Inferior parietal cortex (tissue), 1 donor: ENCODE results near the gene CDH3.
"Not testable (repeated sequence)": the region's sequence is repeated elsewhere in the genome, so short reads cannot be mapped to it uniquely, and the experiment has no call there.

Source experiments
- DNase-seq: peaks from one replicate; pipeline ENCODE4 v3.0.0-alpha.2; 2016; ENCODE audit errors: extremely low spot score

CDH3 gene

DNA sequence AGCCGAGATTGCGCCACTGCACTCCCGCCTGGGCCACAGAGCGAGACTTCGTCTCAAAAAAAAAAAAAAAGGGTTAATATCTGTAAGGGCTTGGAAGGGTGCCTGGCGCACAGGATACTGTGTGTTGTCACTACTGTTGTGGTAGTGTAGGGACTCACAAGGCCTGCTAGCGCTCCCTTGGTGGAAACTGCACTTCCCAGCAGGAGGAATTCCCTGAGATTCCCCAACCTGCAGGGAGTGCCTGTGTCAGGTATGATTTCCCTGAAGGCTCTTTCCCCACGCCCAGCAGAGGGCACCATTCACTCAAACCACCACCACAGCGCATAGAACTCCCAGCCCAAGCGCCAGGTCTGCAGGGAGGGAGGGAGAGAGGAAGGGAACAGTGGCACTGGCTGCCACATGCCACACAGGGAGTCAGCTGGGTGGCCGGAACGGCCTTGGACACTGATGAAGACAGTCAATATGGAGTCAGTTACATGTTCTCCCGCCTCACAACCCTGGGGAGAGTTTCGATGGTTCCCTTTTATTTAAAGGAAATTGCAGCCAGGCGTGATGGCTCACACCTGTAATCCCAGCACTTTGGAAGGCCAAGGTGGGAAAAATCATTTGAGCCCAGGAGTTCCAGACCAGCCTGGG is 59.2 kb downstream of the CDH3 start:
- DNase-seq = peak; percentile 82

DNA sequence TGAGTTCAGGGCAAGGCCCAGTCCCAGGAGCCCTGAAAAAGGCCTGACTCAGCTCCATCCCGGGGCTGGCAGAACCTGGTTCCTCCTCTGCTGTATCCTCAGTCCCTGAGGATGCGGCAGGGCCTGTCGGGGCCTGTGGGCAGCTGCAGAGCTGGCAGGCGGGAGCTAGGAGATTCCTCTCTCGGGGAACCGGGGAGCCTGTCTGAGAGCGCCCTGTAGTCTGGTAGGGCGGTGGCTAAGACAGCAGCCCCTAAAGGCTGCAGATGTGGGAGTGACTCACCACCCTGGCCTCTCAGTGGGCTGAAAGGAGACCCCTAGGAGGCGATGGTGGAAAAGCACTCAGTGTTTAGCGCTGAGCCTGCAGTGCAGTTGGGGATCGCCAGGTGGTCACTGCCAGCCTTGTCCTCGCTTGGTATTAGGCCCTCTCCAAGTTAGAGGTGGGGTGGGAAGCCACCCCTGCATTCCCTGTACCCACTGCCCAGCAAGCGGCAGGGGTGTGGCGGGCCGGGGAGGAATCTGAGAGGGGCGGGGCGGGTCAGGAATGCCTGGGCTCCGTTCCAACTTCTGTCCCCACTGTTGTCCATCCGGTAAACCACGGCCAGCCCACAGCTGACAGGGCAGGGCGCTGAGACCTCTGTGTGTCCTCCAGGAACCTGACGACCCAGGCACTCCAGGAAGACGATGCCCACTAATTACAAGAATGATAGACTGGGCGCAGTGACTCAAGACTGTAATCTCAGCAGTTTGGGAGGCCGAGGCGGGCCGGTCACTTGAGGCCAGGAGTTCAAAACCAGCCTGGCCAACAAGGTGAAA is 62.4 kb downstream of the CDH3 start:
- no peak for DNase-seq

DNA sequence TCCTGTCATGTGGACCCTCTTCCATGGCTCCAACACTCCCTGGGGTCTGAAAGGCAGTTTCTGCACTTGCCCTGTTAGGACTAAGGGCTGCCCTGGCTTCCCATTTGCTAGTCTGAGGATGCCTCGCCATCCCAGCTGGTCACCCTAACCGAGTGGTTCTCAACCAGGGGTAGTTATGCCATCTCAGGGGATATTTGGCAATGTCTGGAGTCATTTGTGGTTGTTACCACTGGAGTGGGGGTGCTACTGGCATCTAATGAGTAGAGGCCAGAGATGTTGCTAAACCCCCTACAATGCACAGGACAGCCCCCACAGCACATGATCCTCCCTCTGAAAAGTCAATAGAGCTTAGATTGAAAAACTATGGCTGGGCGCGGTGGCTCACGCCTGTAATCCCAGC is 65.1 kb downstream of the CDH3 start:
- no peak for DNase-seq

DNA sequence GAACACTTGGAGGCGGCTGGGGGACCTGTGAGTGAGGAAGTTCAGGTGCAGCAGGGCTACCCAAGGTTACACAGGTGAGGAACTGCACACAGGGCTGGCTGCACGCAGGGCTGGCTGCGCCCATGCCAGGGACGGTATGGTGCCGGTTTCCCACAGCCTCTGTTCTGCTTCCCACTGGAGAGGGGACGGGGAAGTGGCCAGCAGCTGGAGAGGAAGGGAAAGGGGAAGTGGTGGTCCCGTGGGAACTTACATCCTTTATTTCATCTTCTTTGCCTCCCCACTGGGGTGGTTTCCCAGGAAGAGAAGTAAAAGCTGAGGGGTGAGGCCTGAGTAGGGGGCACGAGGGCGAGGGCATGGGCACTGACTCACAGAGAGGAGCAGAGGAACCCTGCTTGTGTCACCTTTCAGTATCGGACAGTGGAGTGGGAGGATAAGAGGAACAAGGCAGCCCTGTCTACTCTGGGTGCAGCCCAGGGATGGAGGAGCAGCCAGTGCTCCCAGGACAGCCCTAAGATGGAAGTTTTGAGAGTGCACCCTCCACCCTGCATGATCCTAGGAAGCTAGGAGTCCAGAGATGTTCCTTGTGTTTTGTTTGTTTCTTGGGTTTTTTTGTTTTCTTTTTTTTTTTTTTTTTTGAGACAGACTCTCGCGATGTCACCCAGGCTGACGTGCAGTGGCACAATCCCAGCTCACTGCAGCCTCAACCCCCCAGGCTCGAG is 66.5 kb downstream of the CDH3 start:
- DNase-seq = no peak

DNA sequence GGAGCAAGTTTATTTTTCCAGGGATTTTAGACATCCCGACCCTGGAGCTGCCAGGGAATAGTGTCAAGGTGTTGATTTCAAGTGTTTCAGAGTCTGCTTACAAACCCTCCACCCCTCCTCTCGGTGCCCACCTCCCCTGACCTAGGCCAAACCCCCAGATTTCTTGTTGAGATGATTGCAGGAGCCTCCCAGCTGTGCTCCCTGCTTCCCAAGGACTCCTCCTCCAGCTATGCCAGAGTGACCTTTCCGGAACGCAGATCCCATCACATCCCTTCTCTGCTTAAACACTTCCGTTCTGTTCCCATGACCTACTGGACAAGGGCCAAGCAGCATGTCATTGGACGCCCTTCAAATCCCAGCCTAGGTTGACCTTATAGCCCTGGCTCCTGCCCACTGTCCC is 68.3 kb downstream of the CDH3 start:
- DNase-seq = no peak

DNA sequence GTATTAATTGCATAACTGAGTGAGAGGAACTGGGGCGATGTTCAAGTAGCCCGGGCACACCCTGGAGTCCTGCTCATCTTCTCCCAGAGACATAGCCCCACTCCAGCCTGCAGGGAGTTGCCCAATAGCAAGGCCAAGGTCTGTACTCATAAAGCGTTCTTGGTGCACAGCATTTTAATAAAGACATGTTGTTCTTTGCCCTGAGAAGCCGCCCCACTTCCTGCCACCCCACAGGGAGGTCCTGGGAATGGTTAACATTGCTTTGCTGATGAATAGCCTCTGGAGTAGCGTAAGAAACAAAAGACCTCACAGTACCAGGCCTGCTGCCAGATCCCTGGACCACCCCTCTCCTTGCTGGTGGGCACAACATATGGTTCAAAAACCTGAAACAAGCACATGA is 70.4 kb downstream of the CDH3 start:
- no peak for DNase-seq

DNA sequence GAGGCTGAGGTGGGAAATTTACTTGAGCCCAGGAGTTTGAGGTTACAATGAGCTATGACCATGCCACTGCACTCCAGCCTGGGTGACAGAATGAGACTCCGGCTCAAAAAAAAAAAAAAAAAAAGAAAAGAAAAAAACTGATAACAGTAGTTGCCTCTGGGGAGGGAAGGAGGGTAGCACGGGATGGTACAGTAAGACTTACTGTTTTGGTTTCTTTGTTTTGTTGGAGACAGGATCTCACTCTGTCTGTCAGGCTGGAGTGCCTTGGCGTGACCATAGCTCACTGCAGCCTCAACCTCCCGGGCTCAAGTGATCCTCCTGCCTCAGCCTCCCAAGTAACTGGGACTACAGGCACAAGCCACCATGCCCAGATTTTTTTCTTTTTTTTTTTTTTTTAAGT is 71.4 kb downstream of the CDH3 start:
- DNase-seq = not testable (repeated sequence)

DNA sequence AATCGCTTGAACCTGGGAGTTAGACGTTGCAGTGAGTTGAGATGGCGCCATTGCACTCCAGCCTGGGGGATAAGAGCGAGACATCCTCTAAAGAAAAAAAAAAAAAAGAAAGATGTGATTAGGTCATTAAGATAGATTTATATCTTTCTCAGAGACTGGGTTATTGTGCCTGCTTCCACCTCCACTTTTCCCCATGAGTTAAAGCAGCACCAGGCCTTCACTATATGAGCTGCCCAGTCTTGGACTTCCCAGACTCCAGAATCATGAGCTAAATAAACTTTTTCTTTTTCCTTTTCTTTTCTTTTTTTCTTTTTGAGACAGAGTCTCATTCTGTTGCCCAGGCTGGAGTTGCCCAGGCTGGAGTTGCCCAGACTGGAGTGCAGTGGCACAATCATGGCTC is 72.6 kb downstream of the CDH3 start:
- DNase-seq = no peak

DNA sequence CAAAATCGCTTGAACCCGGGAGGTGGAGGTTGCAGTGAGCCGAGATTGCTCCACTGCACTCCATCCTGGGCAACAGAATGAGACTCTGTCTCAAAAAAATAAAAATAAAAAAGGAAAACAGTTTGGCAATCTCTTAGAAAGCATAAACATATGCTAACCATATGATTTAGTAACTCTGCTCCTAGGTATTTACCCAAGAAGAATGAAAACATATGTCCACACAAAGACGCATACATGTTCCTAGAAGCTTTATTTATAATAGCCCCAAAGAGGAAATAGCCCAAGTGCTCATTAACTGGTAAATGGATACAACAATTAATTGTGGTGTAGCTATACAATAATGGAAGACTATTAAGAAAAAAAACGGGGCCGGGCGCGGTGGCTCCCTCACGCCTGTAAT is 73.5 kb downstream of the CDH3 start:
- DNase-seq = no peak

DNA sequence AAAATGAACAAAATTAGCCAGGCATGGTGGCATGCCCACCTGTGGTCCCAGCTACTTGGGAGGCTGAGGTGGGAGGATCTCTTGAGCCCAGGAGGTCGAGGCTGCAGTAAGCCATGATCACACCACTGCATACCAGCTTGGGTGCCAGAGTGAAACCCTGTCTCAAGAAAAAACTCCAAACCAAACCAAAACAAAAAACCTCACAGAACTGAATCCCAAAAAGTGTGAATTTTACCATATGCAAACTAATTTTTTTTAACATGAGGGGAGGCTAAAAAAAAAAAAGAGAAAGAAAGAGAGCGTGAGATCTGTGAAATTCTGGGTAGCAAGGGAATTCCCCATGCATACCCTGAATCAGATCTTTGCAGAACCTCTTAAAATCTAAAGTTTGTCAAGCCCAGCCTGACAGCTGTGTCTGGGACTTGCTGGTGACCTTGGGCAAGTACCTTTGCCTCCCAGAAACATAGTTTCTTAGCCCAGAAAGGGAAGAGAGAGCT is 74.9 kb downstream of the CDH3 start:
- no peak for DNase-seq

DNA sequence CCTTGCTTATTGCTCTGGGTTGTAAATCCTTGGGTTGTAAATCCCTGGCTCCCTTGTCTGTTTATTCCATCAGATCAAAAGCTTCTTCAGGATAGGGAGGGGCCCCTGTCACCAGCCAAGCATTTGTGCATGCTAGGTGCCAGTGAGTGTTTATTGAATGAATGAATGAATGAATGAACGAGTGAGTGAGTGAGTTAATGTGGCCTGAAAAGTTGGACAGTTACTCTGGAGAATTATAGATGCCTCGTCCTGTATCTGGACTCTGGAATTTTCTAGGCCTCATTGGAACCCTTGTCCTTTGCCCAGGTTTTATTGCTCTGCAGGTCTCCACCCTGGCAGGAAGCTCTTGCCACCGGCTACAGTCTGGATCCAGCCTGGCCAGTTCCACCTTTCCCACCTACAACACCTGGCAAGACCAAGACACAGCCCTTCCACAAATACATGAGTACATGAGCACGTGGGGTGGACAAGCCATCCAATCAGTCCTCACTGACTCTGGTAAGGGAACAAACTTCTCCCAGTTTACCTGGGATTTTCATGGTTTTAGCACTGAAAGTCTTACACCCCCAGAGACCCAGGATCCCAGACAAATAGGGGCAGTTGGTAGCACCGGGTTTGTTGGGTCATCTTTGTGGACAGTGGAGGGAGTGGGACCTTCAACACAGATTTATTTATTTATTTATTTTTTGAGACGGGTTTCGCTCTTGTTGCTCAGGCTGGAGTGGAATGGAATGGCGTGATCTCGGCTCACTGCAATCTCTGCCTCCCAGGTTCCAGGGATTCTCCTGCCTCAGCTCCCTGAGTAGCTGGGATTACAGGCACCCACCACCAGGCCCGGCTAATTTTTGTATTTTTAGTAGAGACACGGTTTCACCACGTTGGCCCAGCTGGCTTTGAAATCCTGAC is 77.3 kb downstream of the CDH3 start:
- no peak for DNase-seq

DNA sequence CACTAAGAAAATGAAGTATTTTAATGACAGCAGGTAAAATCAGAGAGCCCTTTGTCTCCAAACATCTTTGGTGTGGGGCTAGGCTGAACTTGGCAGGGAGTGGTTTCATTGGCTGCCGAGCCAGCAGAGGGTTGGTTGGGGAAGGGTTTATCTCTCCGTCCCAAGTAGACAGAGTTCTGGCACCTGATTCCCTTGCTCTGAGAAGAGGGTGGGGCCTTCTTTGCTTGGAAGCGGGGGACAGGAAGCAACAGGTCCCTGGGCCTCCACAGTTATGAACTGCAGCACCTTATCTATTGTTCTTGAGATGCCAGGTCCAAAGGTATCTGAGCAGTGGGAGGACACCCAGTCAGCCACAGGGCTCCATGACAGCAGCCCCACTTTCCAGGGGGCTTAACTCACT is 79.7 kb downstream of the CDH3 start:
- DNase-seq = no peak

DNA sequence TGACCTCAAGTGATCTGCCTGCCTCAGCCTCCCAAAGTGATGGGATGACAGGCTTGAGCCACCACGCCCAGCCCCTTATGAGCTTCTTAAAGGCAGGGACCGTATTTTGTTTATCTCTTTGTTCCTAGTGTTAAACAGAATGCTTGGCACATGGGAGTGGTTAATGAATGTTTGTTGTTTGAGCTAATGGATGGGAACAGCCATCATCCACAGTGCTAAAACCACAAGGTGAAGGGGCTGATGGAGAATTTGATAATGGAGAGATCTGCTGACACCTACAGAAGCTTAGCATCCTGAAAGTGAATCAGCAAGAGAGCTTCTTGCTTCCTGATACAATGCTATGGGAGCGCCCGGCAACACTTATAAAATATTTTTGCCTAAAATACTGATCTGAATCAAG is 83.4 kb downstream of the CDH3 start:
- no peak for DNase-seq

DNA sequence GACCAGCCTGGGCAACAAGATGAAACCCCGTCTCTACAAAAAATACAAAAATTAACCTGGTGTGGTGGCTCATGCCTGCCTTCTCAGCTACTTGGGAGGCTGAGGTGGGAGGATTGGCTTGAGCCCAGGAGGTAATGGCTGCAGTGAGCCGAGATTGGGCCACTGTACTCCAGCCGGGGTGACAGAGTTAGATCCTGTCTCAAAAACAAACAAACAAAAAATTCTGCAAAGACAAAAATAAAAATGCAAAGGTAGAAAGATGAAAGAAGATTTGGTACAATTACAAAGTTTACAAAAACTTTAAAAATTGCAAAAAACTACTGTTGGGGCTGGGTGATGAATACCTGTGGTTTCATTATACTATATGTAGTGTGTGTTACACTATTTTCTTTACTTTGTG is 86.5 kb downstream of the CDH3 start:
- no peak for DNase-seq

DNA sequence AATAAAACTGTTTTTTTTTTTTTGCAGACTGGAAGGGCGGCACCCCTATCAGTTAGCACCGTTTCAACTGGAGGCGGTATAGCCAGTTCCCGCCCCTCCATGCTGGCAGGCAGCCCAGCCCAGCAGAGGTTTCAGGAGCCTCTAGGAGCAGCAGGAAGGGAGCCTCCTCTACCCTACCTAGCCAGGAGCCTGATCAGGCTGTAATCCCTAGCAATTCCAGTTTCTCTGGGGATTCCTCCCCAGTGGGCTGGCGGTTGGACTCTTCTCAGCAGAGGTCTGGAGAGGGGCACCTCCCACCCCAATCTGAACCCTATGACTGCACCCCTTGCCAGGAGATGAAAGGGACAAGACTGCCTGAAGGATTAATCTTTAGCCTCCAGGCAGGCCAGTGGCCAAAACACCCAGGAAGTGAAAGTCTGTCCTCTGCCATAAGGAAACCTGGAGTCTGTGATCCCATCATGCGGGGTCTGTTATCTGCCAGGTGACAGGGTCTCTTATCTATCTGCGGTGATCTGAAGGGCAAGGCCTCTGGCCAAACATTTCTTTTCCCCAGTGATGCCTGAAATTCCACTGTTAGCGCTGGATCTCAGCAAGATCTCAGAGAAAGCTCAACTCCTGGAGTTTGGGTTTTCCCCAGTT is 87.1 kb downstream of the CDH3 start:
- DNase-seq = no peak

DNA sequence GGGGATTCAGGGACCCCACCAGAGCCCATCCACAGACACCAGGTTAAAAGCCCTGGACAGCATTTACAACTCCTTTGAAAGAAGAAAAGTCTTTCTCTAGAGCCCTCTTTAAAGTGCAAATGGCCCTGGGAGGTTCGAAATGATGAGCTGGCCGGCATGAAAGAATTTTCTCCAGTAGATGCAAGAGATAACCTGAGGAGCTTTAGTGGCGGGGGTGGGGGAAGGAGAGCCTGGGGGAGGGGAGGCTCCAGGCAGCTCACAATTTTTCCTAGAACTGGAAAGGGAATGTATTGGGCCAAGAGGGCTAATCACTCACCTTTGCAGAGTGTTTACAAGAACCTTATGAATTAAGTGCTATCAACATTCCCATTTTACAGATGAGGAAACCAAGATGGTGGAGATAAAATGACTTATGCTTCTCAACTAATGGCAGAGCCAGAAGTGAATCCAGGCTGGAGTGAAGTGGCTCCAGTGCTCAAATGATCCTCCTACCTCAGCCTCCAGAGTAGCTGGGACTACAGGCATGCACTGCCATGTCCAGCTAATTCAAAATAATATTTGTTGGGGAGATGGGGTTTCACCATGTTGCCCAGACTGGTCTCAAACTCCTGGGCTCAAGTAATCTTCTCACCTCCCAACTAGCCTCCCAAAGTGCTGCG is 87.8 kb downstream of the CDH3 start:
- no peak for DNase-seq

DNA sequence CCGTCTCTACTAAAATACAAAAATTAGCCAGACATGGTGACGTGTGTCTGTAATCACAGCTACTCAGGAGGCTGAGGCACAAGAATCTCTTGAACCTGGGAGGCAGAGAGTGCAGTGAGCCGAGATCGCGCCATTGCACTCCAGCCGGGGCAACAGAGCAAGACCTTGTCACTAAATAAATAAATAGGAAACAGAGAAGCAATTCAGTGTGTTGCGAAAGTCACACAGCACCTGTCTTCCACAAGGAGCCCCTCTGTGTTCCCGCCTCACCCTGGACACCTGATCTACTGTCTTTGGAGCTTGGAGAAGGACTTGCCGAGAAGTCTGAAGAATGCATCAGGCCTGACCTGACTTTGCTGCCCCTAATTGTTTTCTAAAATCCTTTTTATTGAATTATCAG is 88.5 kb downstream of the CDH3 start:
- no peak for DNase-seq

DNA sequence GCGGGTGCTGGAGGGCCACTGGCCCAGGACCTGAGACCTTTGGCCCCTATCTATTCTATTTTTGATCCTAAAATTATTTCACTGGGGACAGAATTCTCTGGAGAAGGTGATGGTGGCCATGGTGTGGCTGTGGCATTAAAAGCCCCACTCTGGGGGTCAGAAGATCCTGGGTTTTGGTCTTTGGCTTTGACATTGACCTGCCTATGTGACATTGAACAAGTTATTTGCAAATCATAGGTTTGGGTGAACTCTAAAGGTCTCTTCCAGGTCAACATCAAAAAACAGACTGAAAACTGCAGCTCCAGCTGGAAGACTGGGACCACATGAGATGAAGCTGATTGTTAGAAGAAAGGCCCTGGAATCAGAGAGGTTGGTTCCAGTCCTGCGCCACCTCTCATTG is 89.7 kb downstream of the CDH3 start:
- DNase-seq = no peak

DNA sequence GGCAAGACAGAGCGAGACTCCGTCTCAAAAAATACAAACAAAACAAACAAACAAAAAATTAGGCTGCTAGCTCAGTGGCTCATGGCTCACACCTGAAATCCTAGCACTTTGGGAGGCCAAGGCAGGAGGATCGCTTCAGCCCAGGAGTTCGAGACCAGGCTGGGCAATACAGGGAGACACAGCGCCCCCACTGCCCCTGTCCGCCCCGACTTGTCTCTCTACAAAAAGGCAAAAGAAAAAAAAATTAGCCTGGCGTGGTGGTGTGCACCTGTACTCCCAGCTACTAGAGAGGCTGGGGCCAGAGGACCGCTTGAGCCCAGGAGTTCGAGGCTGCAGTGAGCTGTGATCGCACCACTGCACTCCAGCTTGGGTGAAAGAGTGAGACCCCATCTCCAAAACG is 91.5 kb downstream of the CDH3 start:
- no peak for DNase-seq

DNA sequence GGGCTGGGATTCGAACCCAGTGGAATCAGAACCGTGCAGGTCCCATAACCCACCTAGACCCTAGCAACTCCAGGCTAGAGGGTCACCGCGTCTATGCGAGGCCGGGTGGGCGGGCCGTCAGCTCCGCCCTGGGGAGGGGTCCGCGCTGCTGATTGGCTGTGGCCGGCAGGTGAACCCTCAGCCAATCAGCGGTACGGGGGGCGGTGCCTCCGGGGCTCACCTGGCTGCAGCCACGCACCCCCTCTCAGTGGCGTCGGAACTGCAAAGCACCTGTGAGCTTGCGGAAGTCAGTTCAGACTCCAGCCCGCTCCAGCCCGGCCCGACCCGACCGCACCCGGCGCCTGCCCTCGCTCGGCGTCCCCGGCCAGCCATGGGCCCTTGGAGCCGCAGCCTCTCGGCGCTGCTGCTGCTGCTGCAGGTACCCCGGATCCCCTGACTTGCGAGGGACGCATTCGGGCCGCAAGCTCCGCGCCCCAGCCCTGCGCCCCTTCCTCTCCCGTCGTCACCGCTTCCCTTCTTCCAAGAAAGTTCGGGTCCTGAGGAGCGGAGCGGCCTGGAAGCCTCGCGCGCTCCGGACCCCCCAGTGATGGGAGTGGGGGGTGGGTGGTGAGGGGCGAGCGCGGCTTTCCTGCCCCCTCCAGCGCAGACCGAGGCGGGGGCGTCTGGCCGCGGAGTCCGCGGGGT is 92.1 kb downstream of the CDH3 start, which contains the start of gene CDH1:
TSS of gene CDH1 (plus strand) at position 247 of the 684 bp plus-strand sequence. CDS start at position 371, 124 bp downstream.
- DNase-seq = no peak
